GM19240 (cell line): ENCODE results near the gene DDX1.
"Not testable (repeated sequence)": the region's sequence is repeated elsewhere in the genome, so short reads cannot be mapped to it uniquely, and the experiment has no call there.

Source experiments
- DNase-seq: peaks from one replicate; pipeline ENCODE4 v3.0.0; 2011; ENCODE audit warnings: low spot score; ENCODE audit not compliant: insufficient read length

DDX1 gene

GRCh38 chr2:15674637-15675455 is 83.2 kb downstream of the DDX1 start:
- no peak for DNase-seq

- DNase-seq: no peak
Observed at GRCh38 chr2:15675456-15676195, 84.0 kb downstream of the DDX1 start.

GRCh38 chr2:15677141-15677843 is 85.6 kb downstream of the DDX1 start:
- DNase-seq: no peak

- DNase-seq: no peak
Observed at GRCh38 chr2:15678346-15678745, 86.7 kb downstream of the DDX1 start.

GRCh38 chr2:15678909-15679308 is 87.2 kb downstream of the DDX1 start:
- no peak for DNase-seq

GRCh38 chr2:15679386-15679924 is 87.8 kb downstream of the DDX1 start:
- no peak for DNase-seq

GRCh38 chr2:15680132-15680531 is 88.5 kb downstream of the DDX1 start:
- not testable (repeated sequence) for DNase-seq
